ENCODE data around the gene TNNI3K. TPM values are rescaled to one million over a fixed set of nuclear protein-coding genes. Genes with fewer than 3 reads are reported as not detected.

Gene TNNI3K
- total and polyA plus RNA-seq, 10 of the 15 experiments (the other 5 are each of a cell fraction or from before 2014, with no cell fraction given): 0.14 to 1.6 (median 0.44) TPM; not detected in 4

DNA sequence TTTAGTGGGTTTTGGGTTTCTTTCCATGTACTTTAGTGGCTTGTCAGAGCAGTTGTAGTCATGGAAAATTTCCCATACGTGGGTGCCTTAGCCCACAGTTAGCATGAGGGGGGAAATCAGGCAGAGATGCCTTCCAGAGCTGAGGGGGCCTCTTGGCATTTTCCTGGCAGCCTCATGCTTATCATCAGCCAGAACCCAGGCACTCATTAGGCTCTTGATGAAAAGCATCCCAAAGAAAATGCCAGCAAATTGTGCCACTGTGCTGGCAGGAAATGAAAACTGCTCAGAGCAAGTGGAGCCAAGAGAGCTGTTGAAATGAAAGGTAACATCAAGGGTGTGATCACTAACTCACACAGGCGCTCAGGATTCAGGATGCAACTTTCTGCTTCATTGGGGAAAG is 128.0 kb downstream of the TNNI3K start:
- FAIRE-seq (no peak), DNase-seq (ENCODE audit: low read depth, low spot score) (no peak), ATAC-seq (no peak)
- Histone ChIP-seq H3K27ac (ENCODE audit: control insufficient read depth, insufficient read depth) (no peak overlapping the region), H3K27me3 (replicated peaks in 1 of 2; ENCODE audit: control insufficient read depth in 2 of 2, insufficient read depth in 2 of 2, low read length in 1 of 2) (no peaks in the 10 kb centered on the region; a peak in 1 of 4 replicates), H3K9ac (ENCODE audit: control insufficient read depth, insufficient read depth, low read length) (no peak overlapping the region), H2AFZ (ENCODE audit: control insufficient read depth, low read depth, low read length) (no peak overlapping the region), H4K20me1 (ENCODE audit: control insufficient read depth, insufficient read depth) (no peaks in the 10 kb centered on the region), H3K4me1 (ENCODE audit: control insufficient read depth, insufficient read depth, low read length) (no peaks in the 10 kb centered on the region), H3K79me2 (ENCODE audit: control insufficient read depth, insufficient read depth, low read length) (no peaks in the 10 kb centered on the region), H3K36me3 (ENCODE audit: control insufficient read depth in 2 of 2, insufficient read depth in 2 of 2, low read length in 1 of 2) (no peaks in the 10 kb centered on the region), H3K9me3 (replicated peaks; ENCODE audit: control insufficient read depth, insufficient read depth, low read length) (no peaks in the 10 kb centered on the region), H3K4me2 (ENCODE audit: control insufficient read depth, insufficient read depth) (no peak overlapping the region), H3K4me3 (no peak overlapping the region)
- no TSS peak for BruUV-seq (replicated peaks)
- SMC1A ChIA-PET (ENCODE audit: uncharacterized antibody, unreplicated experiment): interaction anchor here (1.0 kb wide), 1 partner anchor 9 kb away, joined by 4 read pairs; no protein-coding TSS in a partner anchor
- TF ChIP-seq SREBF2 (IDR thresholded peaks at IDR 0.05; ENCODE audit: low read length) (no peak), ZBED1 (IDR thresholded peaks at IDR 0.05; ENCODE audit: borderline replicate concordance) (no peak), ATF7 (IDR thresholded peaks at IDR 0.05; ENCODE audit: low read depth) (no peak), SREBF1 (IDR thresholded peaks at IDR 0.05; ENCODE audit: low read length) (no peak), JUND (IDR thresholded peaks at IDR 0.05; ENCODE audit: low read depth, low read length) (no peak), MEF2B (IDR thresholded peaks at IDR 0.05; ENCODE audit: partially characterized antibody, poor library complexity, severe bottlenecking) (no peak), BRCA1 (IDR thresholded peaks at IDR 0.05; ENCODE audit: low read depth, low read length) (no peak), HDGF (IDR thresholded peaks at IDR 0.05) (no peak), RCOR1 (conservative IDR thresholded peaks at IDR 0.05; ENCODE audit: low read depth, low read length) (no peak)
- TF ChIP-seq, protein P1, sequence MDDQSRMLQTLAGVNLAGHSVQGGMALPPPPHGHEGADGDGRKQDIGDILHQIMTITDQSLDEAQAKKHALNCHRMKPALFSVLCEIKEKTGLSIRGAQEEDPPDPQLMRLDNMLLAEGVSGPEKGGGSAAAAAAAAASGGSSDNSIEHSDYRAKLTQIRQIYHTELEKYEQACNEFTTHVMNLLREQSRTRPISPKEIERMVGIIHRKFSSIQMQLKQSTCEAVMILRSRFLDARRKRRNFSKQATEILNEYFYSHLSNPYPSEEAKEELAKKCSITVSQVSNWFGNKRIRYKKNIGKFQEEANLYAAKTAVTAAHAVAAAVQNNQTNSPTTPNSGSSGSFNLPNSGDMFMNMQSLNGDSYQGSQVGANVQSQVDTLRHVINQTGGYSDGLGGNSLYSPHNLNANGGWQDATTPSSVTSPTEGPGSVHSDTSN (IDR thresholded peaks at IDR 0.05; ENCODE audit: insufficient replicate concordance, low read depth, low read length): no peak
- intact Hi-C loops (cut with micrococcal nuclease; ENCODE audit: unreplicated experiment): no loop called here
- in situ Hi-C loops (cut with MboI): no loop called here
- POLR2A ChIA-PET: no interaction called here
- WGBS (ENCODE audit: insufficient coverage, insufficient replicate concordance, low lambda C conversion rate, missing lambda C conversion rate): 18% methylated on average over 2 of the region's 2 CpGs
- RAD21 ChIA-PET (ENCODE audit: unreplicated experiment): no interaction called here
- CTCF ChIA-PET: no interaction called here

Measured in GM12878 (cell line).